ENCODE results near the gene BPGM.

The BPGM gene

GRCh38 chr7:134651991-134652390, 5.3 kb downstream of the BPGM start:
- Histone ChIP-seq H4K20me1 (ENCODE audit: insufficient read depth, low read length, poor library complexity, severe bottlenecking) (no peaks in the 10 kb centered on the region), H2AFZ (ENCODE audit: low read length) (no peak overlapping the region), H3K4me2 (ENCODE audit: low read depth, low read length, poor library complexity, severe bottlenecking) (no peak overlapping the region), H3K36me3 (ENCODE audit: insufficient read depth, low read length) (no peaks in the 10 kb centered on the region; the same call in 1 of the 2 replicates), H3K27me3 (ENCODE audit: insufficient read depth, low read length, poor library complexity, severe bottlenecking) (no peaks in the 10 kb centered on the region), H3K9ac (ENCODE audit: low read depth, low read length, poor library complexity, severe bottlenecking) (no peak overlapping the region), H3F3A (ENCODE audit: low read depth) (no peaks in the 10 kb centered on the region), H3K79me2 (ENCODE audit: insufficient read depth, low read length) (0 out of 2 replicates have a peak, but pooled peaks cover 8% of the 10 kb centered on the region), H3K4me3 (ENCODE audit: low read length, poor library complexity, severe bottlenecking) (no peak overlapping the region), H3K4me1 (ENCODE audit: insufficient read depth, low read length, poor library complexity, severe bottlenecking) (peaks cover 14% of the 10 kb centered on the region), H3K9me3 (ENCODE audit: insufficient read depth, low read depth, low read length) (no peaks in the 10 kb centered on the region), H3K9me2 (replicated peaks; ENCODE audit: low read depth, low read length) (no peaks in the 10 kb centered on the region)
- TF ChIP-seq EZH2phosphoT487 (IDR thresholded peaks at IDR 0.05; ENCODE audit: borderline replicate concordance) = no peak
- no peak for TF ChIP-seq CTCF (conservative IDR thresholded peaks at IDR 0.05; ENCODE audit: low read length)

GRCh38 chr7:134654104-134654775, 7.6 kb downstream of the BPGM start:
- Histone ChIP-seq H3K9ac (ENCODE audit: low read depth, low read length, poor library complexity, severe bottlenecking) (no peak overlapping the region), H3K27me3 (ENCODE audit: insufficient read depth, low read length, poor library complexity, severe bottlenecking) (no peaks in the 10 kb centered on the region), H3K9me2 (replicated peaks; ENCODE audit: low read depth, low read length) (no peaks in the 10 kb centered on the region), H3K4me1 (ENCODE audit: insufficient read depth, low read length, poor library complexity, severe bottlenecking) (peaks cover 10% of the 10 kb centered on the region), H2AFZ (ENCODE audit: low read length) (no peak overlapping the region), H3K4me2 (ENCODE audit: low read depth, low read length, poor library complexity, severe bottlenecking) (no peak overlapping the region), H3K79me2 (ENCODE audit: insufficient read depth, low read length) (no peaks in the 10 kb centered on the region), H3F3A (ENCODE audit: low read depth) (no peaks in the 10 kb centered on the region), H3K4me3 (ENCODE audit: low read length, poor library complexity, severe bottlenecking) (no peak overlapping the region), H3K9me3 (ENCODE audit: insufficient read depth, low read depth, low read length) (no peaks in the 10 kb centered on the region), H3K36me3 (ENCODE audit: insufficient read depth, low read length) (no peaks in the 10 kb centered on the region; the same call in 1 of the 2 replicates), H4K20me1 (ENCODE audit: insufficient read depth, low read length, poor library complexity, severe bottlenecking) (no peaks in the 10 kb centered on the region)
- TF ChIP-seq CTCF (conservative IDR thresholded peaks at IDR 0.05; ENCODE audit: low read length) (no peak), EZH2phosphoT487 (IDR thresholded peaks at IDR 0.05; ENCODE audit: borderline replicate concordance) (no peak)

GRCh38 chr7:134657526-134657925, 10.9 kb downstream of the BPGM start:
- TF ChIP-seq CTCF (conservative IDR thresholded peaks at IDR 0.05; ENCODE audit: low read length) (no peak), EZH2phosphoT487 (IDR thresholded peaks at IDR 0.05; ENCODE audit: borderline replicate concordance) (no peak)
- no peaks in the 10 kb centered on the region for H3F3A ChIP-seq (ENCODE audit: low read depth)
- no peak overlapping the region for H3K9ac ChIP-seq (ENCODE audit: low read depth, low read length, poor library complexity, severe bottlenecking)
- no peaks in the 10 kb centered on the region for H3K4me1 ChIP-seq (ENCODE audit: insufficient read depth, low read length, poor library complexity, severe bottlenecking)
- no peak overlapping the region for H3K4me2 ChIP-seq (ENCODE audit: low read depth, low read length, poor library complexity, severe bottlenecking)
- H3K4me3 ChIP-seq (ENCODE audit: low read length, poor library complexity, severe bottlenecking) = no peak overlapping the region
- no peaks in the 10 kb centered on the region for H3K9me3 ChIP-seq (ENCODE audit: insufficient read depth, low read depth, low read length)
- no peak overlapping the region for H2AFZ ChIP-seq (ENCODE audit: low read length)
- H3K36me3 ChIP-seq (ENCODE audit: insufficient read depth, low read length) = peaks cover 10% of the 10 kb centered on the region; the same call in 1 of the 2 replicates
- no peaks in the 10 kb centered on the region for H3K9me2 ChIP-seq (replicated peaks; ENCODE audit: low read depth, low read length)
- H3K79me2 ChIP-seq (ENCODE audit: insufficient read depth, low read length) = no peaks in the 10 kb centered on the region
- no peaks in the 10 kb centered on the region for H3K27me3 ChIP-seq (ENCODE audit: insufficient read depth, low read length, poor library complexity, severe bottlenecking)
- H4K20me1 ChIP-seq (ENCODE audit: insufficient read depth, low read length, poor library complexity, severe bottlenecking) = no peaks in the 10 kb centered on the region

Measured in Loucy (cell line).